Natural killer cell (primary cell): Measurements from ENCODE around the gene PLCG2. TPM values are rescaled to one million over a fixed set of nuclear protein-coding genes. Genes with fewer than 3 reads are reported as not detected.

ENCODE experiments used
- ATAC-seq, 3 donors: fragments of 150-1000 bp in 2 of 3; fragments of 200-7000 bp in 1 of 3; cut with Tn5 transposase; 1 replicate in 1 of 3; 2 replicates in 2 of 3; pipeline ENCODE4 v1.10.0; 2021; ENCODE audit warnings: mild to moderate bottlenecking in 2 of 3, moderate library complexity in 2 of 3
- DNase-seq, 2 donors: peaks; one replicate each; pipeline versions ENCODE4 v3.0.0 to v3.0.0-alpha.2; 2013 to 2021; ENCODE audit warnings: mixed read lengths in 1 of 2
- H3K27ac ChIP-seq: one replicate; pipeline ENCODE4 v1.5.1; 2013; ENCODE audit warnings: mild to moderate bottlenecking, low read length
- H3K27me3 ChIP-seq: one replicate; pipeline ENCODE4 v1.6.1; 2013; ENCODE audit warnings: low read length; ENCODE audit not compliant: control insufficient read depth, insufficient read depth
- H3K36me3 ChIP-seq: one replicate; pipeline ENCODE4 v1.6.1; 2013; ENCODE audit warnings: low read length; ENCODE audit not compliant: control insufficient read depth, insufficient read depth
- H3K4me1 ChIP-seq: one replicate; pipeline ENCODE4 v1.6.1; 2013; ENCODE audit warnings: low read length; ENCODE audit not compliant: control insufficient read depth, insufficient read depth
- H3K4me3 ChIP-seq: one replicate; pipeline ENCODE4 v1.5.1; 2013; ENCODE audit warnings: low read length
- H3K9me3 ChIP-seq: one replicate; pipeline ENCODE4 v1.6.1; 2013; ENCODE audit warnings: low read length; ENCODE audit not compliant: control insufficient read depth, insufficient read depth
- H3K27ac Mint-ChIP-seq, 2 donors: one replicate each; pipeline ENCODE4 v1.8.0; 2022; ENCODE audit warnings: mild to moderate bottlenecking in 2 of 2, mixed read lengths in 2 of 2, moderate library complexity in 1 of 2
- H3K27me3 Mint-ChIP-seq, 2 donors: one replicate each; pipeline ENCODE4 v1.8.0; 2022; ENCODE audit warnings: low read depth in 2 of 2, mixed read lengths in 2 of 2
- H3K36me3 Mint-ChIP-seq: one replicate; pipeline ENCODE4 v1.8.0; 2022; ENCODE audit warnings: mixed read lengths
- H3K4me1 Mint-ChIP-seq, 2 donors: one replicate each; pipeline ENCODE4 v1.8.0; 2022; ENCODE audit warnings: mixed read lengths in 2 of 2
- H3K4me3 Mint-ChIP-seq: one replicate; pipeline ENCODE4 v1.8.0; 2022; ENCODE audit warnings: mild to moderate bottlenecking, moderate library complexity, mixed read lengths
- H3K9me3 Mint-ChIP-seq, 2 donors: one replicate each; pipeline ENCODE4 v1.8.0; 2022; ENCODE audit warnings: mixed read lengths in 2 of 2
- CTCF ChIP-seq: fragments of 200-600 bp; IDR thresholded peaks from one replicate; pipeline ENCODE4 v1.8.0; 2022; ENCODE audit warnings: antibody characterized with exemption
- WGBS: methylation state at CpG from one replicate; pipeline ENCODE4 v1.1.7; 2013; ENCODE audit warnings: missing lambda C conversion rate; ENCODE audit not compliant: insufficient coverage; 5-methylcytosine and 5-hydroxymethylcytosine counted together
- intact Hi-C: fragments of 100-400 bp; cut with micrococcal nuclease; formaldehyde crosslinking; loops from one replicate; pipeline ENCODE4 v1.14.2; 2022
- total RNA-seq, 4 donors: library from RNA; stranded (reverse); fragments of 120-200 nt in 1 of 4; gene quantifications; one replicate each; pipeline versions ENCODE4 v1.2.3 to v1.2.4, GENCODE V29; 2013 to 2022

Gene PLCG2
- 100 to 1,000 TPM; 250 to 298 (median 285) TPM for total RNA-seq
- 235 TPM for total RNA-seq (2013)

GRCh38 chr16:81778861-81779535, at the start of gene PLCG2:
Gene PLCG2, plus strand, starts transcription at chr16:81779291. Its CDS starts 6,699 bp downstream, at chr16:81785990.
- intact Hi-C loops = loop anchor here (1.0 kb wide), 1 partner anchor 95 kb away; no protein-coding TSS in a partner anchor

GRCh38 chr16:81729451-81729850, 49.6 kb upstream of the PLCG2 start:
- no peak for ATAC-seq
- H3K27ac ChIP-seq = no peak overlapping the region
- H3K36me3 ChIP-seq = no peaks in the 10 kb centered on the region
- 95% methylated on average over 15 of the region's 16 CpGs for WGBS
- peaks cover 0 to 3% of the 10 kb centered on the region in 2 donors for H3K27me3 Mint-ChIP-seq
- intact Hi-C loops = no loop called here
- peak overlapping the region; percentile 71 for H3K4me3 Mint-ChIP-seq
- TF ChIP-seq CTCF = no peak
- peaks cover 15 to 18% of the 10 kb centered on the region in 2 donors for H3K4me1 Mint-ChIP-seq
- H3K4me1 ChIP-seq = peaks cover 12% of the 10 kb centered on the region
- no peak overlapping the region for H3K4me3 ChIP-seq
- H3K9me3 Mint-ChIP-seq = no peaks in the 10 kb centered on the region
- DNase-seq = peak in 1 of 2 donors; percentile 38
- peak overlapping the region in 1 of 2 donors; percentile 37 for H3K27ac Mint-ChIP-seq
- H3K27me3 ChIP-seq = no peaks in the 10 kb centered on the region
- H3K36me3 Mint-ChIP-seq = no peaks in the 10 kb centered on the region
- no peaks in the 10 kb centered on the region for H3K9me3 ChIP-seq

More at GRCh38 chr16:81778861-81779535, at the start of gene PLCG2:
- no peaks in the 10 kb centered on the region for H3K9me3 Mint-ChIP-seq
- Histone ChIP-seq H3K36me3 (no peaks in the 10 kb centered on the region), H3K27ac (peak within 1 kb of the TSS; percentile 68), H3K9me3 (no peaks in the 10 kb centered on the region), H3K4me1 (peaks cover 51% of the 10 kb centered on the region), H3K27me3 (no peaks in the 10 kb centered on the region), H3K4me3 (peak within 1 kb of the TSS; percentile 90)
- no peaks in the 10 kb centered on the region for H3K36me3 Mint-ChIP-seq
- peaks cover 52 to 60% of the 10 kb centered on the region in 2 donors for H3K4me1 Mint-ChIP-seq
- peak within 1 kb of the TSS; percentile 85 to 89 for H3K27ac Mint-ChIP-seq
- peak within 1 kb of the TSS; percentile 94 for H3K4me3 Mint-ChIP-seq
- TF ChIP-seq CTCF = no peak
- H3K27me3 Mint-ChIP-seq = no peaks in the 10 kb centered on the region
- DNase-seq (peak; percentile 78 to 88), ATAC-seq (peak; percentile 96 to 99 (median 98))
- under 1% methylated on average over 78 of the region's 78 CpGs for WGBS

- Histone ChIP-seq H3K9me3 (no peaks in the 10 kb centered on the region), H3K4me1 (peaks cover 12% of the 10 kb centered on the region), H3K27ac (no peak overlapping the region), H3K36me3 (no peaks in the 10 kb centered on the region), H3K4me3 (peak overlapping the region; percentile 27), H3K27me3 (no peaks in the 10 kb centered on the region)
- ATAC-seq = peak; percentile 73 to 91 (median 86)
- H3K4me1 Mint-ChIP-seq = peaks cover 15 to 18% of the 10 kb centered on the region in 2 donors
- no peaks in the 10 kb centered on the region for H3K36me3 Mint-ChIP-seq
- no peaks in the 10 kb centered on the region for H3K9me3 Mint-ChIP-seq
- peak; percentile 41 to 76 for DNase-seq
- TF ChIP-seq CTCF = peak; percentile 61
- H3K27ac Mint-ChIP-seq = peak overlapping the region; percentile 48 to 75
- H3K27me3 Mint-ChIP-seq = peaks cover 0 to 3% of the 10 kb centered on the region in 2 donors
- peak overlapping the region; percentile 88 for H3K4me3 Mint-ChIP-seq
- intact Hi-C loops = no loop called here
- WGBS = 16% methylated on average over 41 of the region's 47 CpGs
These were observed 48.7 kb upstream of the PLCG2 start for GRCh38 chr16:81730090-81731051.
